HG03439 (cell line): ENCODE measurements around the gene YAF2.
"Not testable (repeated sequence)": the region's sequence is repeated elsewhere in the genome, so short reads cannot be mapped to it uniquely, and the experiment has no call there.

Experiments
- ATAC-seq: cut with Tn5 transposase; IDR thresholded peaks from one replicate; pipeline ENCODE4 v1.9.1; 2021; ENCODE audit warnings: mild to moderate bottlenecking, moderate library complexity; ENCODE audit not compliant: unreplicated experiment

Gene YAF2

DNA sequence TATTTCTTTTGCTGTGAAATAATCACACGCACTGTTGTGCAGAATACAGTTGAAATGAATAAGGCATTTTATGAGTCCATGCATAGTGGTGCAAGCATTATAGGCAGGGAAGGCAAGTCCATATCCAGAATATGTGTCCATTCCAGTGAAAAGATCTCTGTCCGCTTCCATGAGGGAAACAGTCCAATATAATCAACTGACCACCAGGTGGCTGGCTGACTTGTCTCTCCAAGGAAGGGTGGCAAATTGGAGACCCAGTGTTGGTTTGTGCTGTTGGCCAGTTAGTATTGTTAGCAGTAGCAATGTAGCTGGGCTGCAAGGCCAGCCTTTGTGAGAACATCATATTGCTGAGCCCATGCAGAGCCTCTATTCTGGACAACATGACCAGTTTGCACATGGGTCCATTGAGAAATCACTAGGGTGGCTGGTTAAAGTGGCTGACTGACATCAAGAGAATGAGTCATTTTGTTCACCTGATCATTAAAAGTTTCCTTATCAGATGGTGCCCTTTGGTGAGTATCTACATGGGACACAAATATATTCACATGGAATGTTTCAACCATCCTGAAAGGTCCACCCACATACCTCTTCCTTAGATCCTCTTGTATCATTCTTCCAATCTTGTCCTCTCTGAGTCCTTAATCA lies 17.3 kb upstream of the YAF2 start:
- ATAC-seq, result no peak

GRCh38 chr12:42252645-42253044 lies 14.6 kb upstream of the YAF2 start:
- not testable (repeated sequence) for ATAC-seq

GRCh38 chr12:42249033-42249432 lies 11.0 kb upstream of the YAF2 start:
- not testable (repeated sequence) for ATAC-seq

DNA sequence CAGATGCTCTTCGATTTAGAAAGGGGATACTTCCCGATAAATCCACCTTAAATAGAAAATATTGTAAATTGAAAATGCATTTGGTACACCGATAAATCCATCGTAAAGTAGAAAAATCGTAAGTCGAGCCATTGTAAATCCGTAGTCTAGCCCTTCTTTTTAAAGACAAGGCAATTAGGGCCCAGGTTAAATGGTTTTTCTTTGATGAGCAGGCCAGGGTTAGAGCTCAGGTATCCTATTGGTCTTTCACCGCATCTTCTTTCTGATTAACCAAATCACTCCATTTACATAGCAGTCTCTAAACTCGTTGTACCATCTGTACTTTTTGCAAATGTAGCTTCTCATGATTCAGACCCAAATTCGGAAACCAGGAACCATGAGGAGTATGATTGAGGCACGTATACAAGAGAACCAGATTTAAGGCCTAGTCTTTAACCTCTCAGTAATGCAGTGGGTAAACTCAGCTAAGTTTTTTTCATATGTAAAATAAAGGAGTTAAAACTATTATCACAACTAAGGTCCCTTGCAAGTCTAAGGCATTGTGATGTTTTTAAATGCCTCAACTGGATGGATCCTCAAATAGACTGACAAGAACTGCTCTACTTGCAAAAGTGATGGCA lies 2.2 kb upstream of the YAF2 start:
- no peak for ATAC-seq

GRCh38 chr12:42237853-42238239 lies 202 bp downstream of the YAF2 start:
- ATAC-seq, result no peak

- ATAC-seq, result peak; percentile 82
Measured at GRCh38 chr12:42237052-42237852, 796 bp downstream of the YAF2 start.

GRCh38 chr12:42236017-42236416 lies 2.0 kb downstream of the YAF2 start:
- no peak for ATAC-seq

DNA sequence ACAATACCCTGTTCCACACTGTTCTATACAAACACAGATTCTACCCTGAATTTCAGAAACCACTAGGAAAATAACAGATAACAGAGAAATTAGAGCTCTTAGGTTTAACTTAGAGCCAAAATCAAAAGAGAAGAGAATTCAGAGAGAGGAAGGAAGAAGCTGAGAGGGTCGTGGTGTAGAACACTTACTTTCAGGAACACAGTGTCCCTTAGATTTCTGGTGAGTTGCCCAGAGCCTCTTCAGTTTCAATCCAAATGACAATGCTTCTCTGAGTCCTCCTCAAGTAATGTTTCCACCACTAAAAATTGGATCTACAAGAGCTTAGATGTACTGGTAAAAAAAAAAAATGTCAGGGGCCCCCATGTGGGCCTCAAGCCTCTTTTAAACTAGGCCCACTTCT lies 2.6 kb downstream of the YAF2 start:
- ATAC-seq, result no peak

GRCh38 chr12:42234970-42235369 lies 3.1 kb downstream of the YAF2 start:
- ATAC-seq, result no peak

- ATAC-seq, result not testable (repeated sequence)
Measured at GRCh38 chr12:42227525-42227924, 10.5 kb downstream of the YAF2 start.

- ATAC-seq, result not testable (repeated sequence)
Measured at GRCh38 chr12:42224501-42224900, 13.5 kb downstream of the YAF2 start.

GRCh38 chr12:42222724-42223123 lies 15.3 kb downstream of the YAF2 start:
- ATAC-seq, result no peak

GRCh38 chr12:42221726-42222125 lies 16.3 kb downstream of the YAF2 start:
- no peak for ATAC-seq

DNA sequence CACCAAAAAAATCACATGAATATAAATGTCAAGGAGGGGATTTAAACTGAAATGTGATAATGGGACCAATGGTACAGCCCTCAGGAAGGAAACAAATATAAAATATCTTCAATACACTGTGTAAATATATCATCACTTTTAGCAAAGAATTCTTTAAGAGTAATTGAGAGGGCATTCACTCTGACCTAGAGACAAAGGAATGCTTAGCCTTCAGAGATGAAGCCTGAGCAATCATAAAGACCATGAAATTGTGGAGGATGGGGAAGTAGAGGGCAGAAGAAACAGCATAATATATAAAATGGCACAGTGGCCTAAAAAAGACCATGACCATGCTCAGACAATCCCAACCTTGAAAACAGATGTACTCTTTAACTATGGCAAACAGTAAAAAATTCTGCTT lies 20.4 kb downstream of the YAF2 start:
- no peak for ATAC-seq

DNA sequence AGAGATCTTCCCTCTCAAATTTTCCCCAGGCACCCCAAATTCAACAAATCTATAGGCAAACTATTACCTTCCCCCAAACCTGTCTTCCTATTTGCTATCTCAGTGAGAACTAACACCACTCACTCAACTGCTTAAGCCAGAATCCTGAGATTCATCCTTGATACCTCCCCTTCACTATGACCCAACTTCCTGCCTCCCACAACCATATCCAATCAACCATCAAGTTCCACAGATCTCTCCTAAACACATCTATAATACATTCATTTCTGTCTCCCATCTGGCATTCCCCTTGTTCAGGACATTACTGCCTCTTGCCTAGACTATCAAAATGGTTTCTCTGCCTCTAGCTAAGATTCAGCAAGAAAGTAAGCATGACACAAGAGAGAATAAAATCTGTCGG lies 21.3 kb downstream of the YAF2 start:
- no peak for ATAC-seq

- not testable (repeated sequence) for ATAC-seq
Measured at GRCh38 chr12:42215759-42216158, 22.3 kb downstream of the YAF2 start.

- no peak for ATAC-seq
Measured at GRCh38 chr12:42213954-42214426, 24.1 kb downstream of the YAF2 start.

DNA sequence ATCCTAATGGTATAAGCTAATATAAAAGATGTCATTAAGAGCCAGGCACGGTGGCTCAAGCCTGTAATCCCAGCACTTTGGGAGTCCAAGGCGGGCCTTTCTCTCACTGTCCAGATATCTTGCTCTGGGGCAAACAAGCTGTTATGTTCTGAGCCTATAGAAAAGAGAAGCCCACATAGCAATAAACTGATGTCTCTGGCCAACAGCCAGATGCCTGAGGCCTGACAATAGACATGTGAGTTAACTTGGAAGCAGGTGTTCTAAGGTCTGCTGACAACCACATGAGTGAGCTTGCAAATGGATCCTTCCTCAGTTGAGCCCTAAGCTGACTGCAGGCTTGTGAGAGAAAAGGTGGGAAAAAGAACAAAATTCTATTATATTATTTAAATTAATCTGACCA lies 25.0 kb downstream of the YAF2 start:
- ATAC-seq, result no peak

DNA sequence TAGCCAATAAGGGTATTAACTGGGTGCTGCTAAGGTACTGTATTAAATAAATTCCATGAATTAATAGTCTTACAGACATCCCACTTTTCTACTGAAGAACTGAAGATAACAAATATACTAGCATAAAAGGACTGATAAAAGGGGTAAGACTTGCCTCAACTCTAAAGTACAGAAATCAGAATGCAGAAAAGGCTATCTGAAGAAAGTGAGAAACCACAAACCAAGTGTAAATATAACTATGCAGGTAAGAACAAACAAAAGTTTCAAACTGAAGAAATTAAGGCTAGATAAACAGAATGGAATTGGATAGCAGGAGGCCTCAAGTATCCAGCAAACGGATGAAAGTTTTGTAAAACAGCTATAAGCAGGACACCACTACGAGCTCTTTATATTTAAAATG lies 29.5 kb downstream of the YAF2 start:
- ATAC-seq, result no peak

DNA sequence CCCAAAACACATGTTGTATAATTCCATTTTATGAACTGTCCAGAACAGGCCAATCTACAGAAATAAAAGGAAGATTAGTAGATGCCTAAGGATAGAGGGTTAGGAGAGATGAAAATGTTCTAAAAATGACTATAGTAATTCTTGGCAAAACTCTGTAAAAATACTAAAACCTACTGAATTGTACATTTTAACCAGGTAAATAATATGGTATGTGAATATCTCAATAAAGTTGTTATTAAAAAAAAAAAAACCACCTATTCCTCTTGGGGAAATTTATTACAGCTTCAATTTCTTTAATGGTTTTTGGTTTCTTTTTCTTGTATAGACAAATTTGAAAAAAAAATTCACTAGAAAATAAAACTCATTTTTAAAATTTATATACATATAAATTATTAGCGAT lies 33.2 kb downstream of the YAF2 start:
- no peak for ATAC-seq

DNA sequence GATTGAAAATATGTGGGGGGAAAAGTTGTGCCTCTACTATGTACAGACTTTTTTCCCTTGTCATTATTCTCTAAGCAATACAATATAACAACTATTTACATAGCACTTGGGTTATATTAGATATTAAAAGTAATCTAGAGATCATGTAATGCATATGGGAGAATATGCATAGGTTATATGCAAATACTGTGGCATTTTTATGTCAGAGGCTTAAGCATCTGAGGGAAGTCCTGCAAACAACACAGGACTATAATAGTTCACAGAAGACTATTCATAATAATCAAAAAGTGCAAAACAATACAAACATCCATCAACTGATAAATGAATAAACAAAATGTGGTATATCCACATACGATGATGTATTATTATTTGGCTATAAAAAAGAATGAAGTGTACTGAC lies 33.7 kb downstream of the YAF2 start:
- no peak for ATAC-seq

DNA sequence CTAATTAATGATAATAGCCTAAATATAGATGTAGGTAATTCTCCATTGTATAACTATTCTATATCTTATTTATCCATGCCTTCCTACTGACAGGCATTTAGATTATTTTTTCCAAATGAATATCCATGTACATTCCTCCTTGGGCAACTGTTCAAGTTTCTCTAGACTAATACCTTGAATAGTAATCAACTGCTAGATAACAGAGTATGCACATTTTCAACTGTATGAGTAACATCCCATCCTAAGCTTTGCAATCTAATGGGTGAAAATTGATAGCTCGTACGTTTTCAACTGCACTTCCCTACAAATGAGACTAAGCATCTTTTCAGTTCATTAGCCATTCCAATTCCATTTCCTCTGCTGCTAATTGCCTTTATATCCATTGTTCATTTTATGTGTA lies 37.0 kb downstream of the YAF2 start:
- ATAC-seq, result no peak
